ENCODE measurements around the gene TOP1. TPM values are rescaled to one million over a fixed set of nuclear protein-coding genes. Genes with fewer than 3 reads are reported as not detected.

Gene TOP1
- total RNA-seq, 1 donor from 2014 or later, result 62.7 TPM

- no peak for DNase-seq
- no peak overlapping the region for H3K4me3 Mint-ChIP-seq
- no peaks in the 10 kb centered on the region for H3K27me3 Mint-ChIP-seq
- ChIA-PET CTCF (interaction anchor here (1.1 kb wide), 1 partner anchor 97 kb away, joined by 3 read pairs; no protein-coding TSS in a partner anchor), POLR2A (interaction anchor here (0.9 to 1.3 kb wide), 2 partner anchors 14 to 38 kb away, joined by 3 to 4 read pairs; no protein-coding TSS in a partner anchor)
- H3K4me1 Mint-ChIP-seq, result peaks cover 20% of the 10 kb centered on the region
- intact Hi-C loops (cut with micrococcal nuclease), result no loop called here
- no peaks in the 10 kb centered on the region for H3K9me3 Mint-ChIP-seq
- H3K36me3 Mint-ChIP-seq (ENCODE audit: low read depth), result no peaks in the 10 kb centered on the region
- no peak overlapping the region for H3K27ac Mint-ChIP-seq
- no peak for ATAC-seq (ENCODE audit: low read depth)
- no peak for TF ChIP-seq CTCF (IDR thresholded peaks at IDR 0.05)
Measured at GRCh38 chr20:40997116-40997515, 31.5 kb upstream of the TOP1 start.

GRCh38 chr20:40999841-41000240 lies 28.8 kb upstream of the TOP1 start:
- Mint-ChIP-seq H3K36me3 (ENCODE audit: low read depth) (no peaks in the 10 kb centered on the region), H3K27ac (no peak overlapping the region), H3K4me1 (peaks cover 18% of the 10 kb centered on the region), H3K27me3 (no peaks in the 10 kb centered on the region), H3K9me3 (no peaks in the 10 kb centered on the region), H3K4me3 (no peak overlapping the region)
- intact Hi-C loops (cut with micrococcal nuclease), result no loop called here
- ChIA-PET CTCF (interaction anchor here (1.1 kb wide), 1 partner anchor 9 kb away, joined by 3 read pairs; no protein-coding TSS in a partner anchor), POLR2A (interaction anchor here (1.2 kb wide), 1 partner anchor 12 kb away, joined by 4 read pairs; no protein-coding TSS in a partner anchor)
- DNase-seq (no peak), ATAC-seq (ENCODE audit: low read depth) (no peak)
- TF ChIP-seq CTCF (IDR thresholded peaks at IDR 0.05), result no peak

GRCh38 chr20:41000628-41001027 lies 28.0 kb upstream of the TOP1 start:
- Mint-ChIP-seq H3K27me3 (no peaks in the 10 kb centered on the region), H3K4me3 (no peak overlapping the region), H3K9me3 (no peaks in the 10 kb centered on the region), H3K36me3 (ENCODE audit: low read depth) (no peaks in the 10 kb centered on the region), H3K4me1 (peaks cover 18% of the 10 kb centered on the region), H3K27ac (no peak overlapping the region)
- DNase-seq (no peak), ATAC-seq (ENCODE audit: low read depth) (no peak)
- intact Hi-C loops (cut with micrococcal nuclease), result no loop called here
- no peak for TF ChIP-seq CTCF (IDR thresholded peaks at IDR 0.05)
- ChIA-PET CTCF (no interaction called here), POLR2A (interaction anchor here (0.7 to 1.2 kb wide), 3 partner anchors 9 to 28 kb away, joined by 3 to 4 read pairs (median 3); no protein-coding TSS in a partner anchor)

- no peaks in the 10 kb centered on the region for H3K36me3 Mint-ChIP-seq (ENCODE audit: low read depth)
- ATAC-seq (ENCODE audit: low read depth) (no peak), DNase-seq (no peak)
- H3K9me3 Mint-ChIP-seq, result no peaks in the 10 kb centered on the region
- no peaks in the 10 kb centered on the region for H3K27me3 Mint-ChIP-seq
- TF ChIP-seq CTCF (IDR thresholded peaks at IDR 0.05), result no peak
- ChIA-PET CTCF (interaction anchor here (1.9 kb wide), 1 partner anchor 10 kb away, joined by 7 read pairs; no protein-coding TSS in a partner anchor), POLR2A (interaction anchor here (0.8 to 1.7 kb wide), 2 partner anchors 10 to 136 kb away, joined by 3 to 7 read pairs; partner anchors contain the start of gene PLCG1)
- H3K4me3 Mint-ChIP-seq, result no peak overlapping the region
- H3K27ac Mint-ChIP-seq, result no peak overlapping the region
- intact Hi-C loops (cut with micrococcal nuclease), result no loop called here
- H3K4me1 Mint-ChIP-seq, result peaks cover 18% of the 10 kb centered on the region
Measured at GRCh38 chr20:41001497-41001896, 27.1 kb upstream of the TOP1 start.

GRCh38 chr20:41002842-41003142 lies 25.8 kb upstream of the TOP1 start:
- intact Hi-C loops (cut with micrococcal nuclease), result loop anchor here (1.0 kb wide), 2 partner anchors 9 to 11 kb away; no protein-coding TSS in a partner anchor
- Mint-ChIP-seq H3K27ac (peak overlapping the region; percentile 93), H3K27me3 (no peaks in the 10 kb centered on the region), H3K4me1 (peaks cover 15% of the 10 kb centered on the region), H3K9me3 (no peaks in the 10 kb centered on the region), H3K36me3 (ENCODE audit: low read depth) (no peaks in the 10 kb centered on the region), H3K4me3 (peak overlapping the region; percentile 63)
- DNase-seq (no peak), ATAC-seq (ENCODE audit: low read depth) (no peak)
- CTCF ChIA-PET, result interaction anchor here (1.9 kb wide), 1 partner anchor 11 kb away, joined by 7 read pairs; no protein-coding TSS in a partner anchor
- POLR2A ChIA-PET, result interaction anchor here (1.2 to 1.7 kb wide), 2 partner anchors 9 to 11 kb away, joined by 3 to 7 read pairs; no protein-coding TSS in a partner anchor
- no peak for TF ChIP-seq CTCF (IDR thresholded peaks at IDR 0.05)

Data from activated B cell treated with CpG ODN at 0.5 μM for 24 hours (primary cell).